GM18526 (cell line): Measurements from ENCODE around the gene PCP2.

Experiments
- POLR2A ChIP-seq: IDR thresholded peaks from 3 replicates; pipeline ENCODE4 v1.6.1; 2011; ENCODE audit not compliant: insufficient read length; ENCODE audit errors: extremely low read depth

The PCP2 gene

DNA sequence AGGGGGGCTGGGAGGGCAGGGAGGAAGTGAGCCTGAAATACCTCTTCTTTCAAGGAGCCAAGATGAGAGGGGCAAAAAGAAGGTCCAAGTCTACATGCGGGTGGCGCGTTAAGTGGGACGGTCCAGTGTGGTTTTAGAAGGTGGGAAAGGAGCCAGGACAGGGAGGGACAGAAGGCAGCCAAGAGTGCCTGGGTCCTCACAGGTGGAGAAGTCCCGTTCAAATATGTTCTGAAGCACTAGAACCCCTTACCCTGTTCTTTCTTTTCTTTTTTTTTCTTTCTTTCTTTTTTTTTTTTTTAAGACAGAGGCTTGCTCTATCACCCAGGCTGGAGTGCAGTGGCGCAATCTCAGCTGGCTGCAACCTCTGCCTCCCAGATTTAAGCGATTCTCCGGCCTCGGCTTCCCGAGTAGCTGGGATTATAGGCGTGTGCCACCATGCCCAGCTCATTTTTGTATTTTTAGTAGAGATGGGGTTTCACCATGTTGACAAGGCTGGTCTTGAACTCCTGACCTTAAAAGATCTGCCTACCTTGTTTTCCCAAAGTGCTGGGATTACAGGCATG, 30.5 kb downstream of the PCP2 start:
- TF ChIP-seq POLR2A, result no peak

DNA sequence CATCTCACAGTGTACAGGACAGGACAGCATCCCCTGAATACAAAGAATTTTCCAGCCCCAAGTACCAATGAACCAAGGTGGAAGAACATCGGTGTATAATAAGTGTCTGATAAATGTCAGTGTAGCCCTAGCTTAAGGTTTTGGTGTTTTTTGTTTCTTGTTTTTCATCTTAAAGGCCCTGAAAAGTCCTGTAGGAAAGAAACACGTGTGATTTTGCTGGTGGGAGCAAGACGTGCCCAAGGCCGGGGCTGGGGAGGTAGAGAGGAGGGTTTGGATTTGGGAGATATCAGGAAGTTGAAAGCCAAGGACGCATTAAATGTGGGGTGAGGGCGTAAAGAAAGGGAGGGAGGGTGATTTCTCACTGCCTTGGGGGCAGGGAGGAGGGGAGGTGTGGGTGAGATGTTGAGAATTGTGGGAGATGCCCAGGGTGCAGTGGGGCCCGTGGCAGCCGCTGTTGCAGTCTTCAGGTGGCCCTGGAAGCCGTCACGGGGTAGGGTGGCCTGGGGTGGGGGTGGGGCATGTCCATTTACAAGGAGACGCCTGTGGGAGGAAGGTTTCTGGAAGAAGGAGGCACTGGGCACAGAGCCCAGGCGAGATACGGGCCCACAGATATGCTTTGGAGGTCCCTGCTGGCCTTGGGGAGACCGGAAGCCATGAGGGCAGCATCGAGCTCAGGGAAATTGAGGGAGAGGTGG, 31.1 kb downstream of the PCP2 start:
- no peak for TF ChIP-seq POLR2A

DNA sequence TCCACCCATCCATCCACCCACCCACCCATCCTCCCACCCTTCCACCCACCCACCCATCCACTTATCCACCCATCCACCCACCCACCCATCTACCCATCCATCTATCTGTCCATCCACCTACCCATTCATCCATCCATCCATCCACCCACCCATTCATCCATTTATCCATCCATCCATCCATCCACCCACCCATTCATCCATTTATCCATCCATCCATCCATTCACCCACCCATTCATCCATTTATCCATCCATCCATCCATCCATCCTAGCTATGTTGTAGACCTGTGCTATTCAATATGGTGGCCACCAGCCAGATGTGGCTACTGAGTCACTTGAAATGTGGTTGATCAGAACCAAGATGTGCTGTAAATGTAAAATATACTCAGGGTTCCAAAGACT, 32.8 kb downstream of the PCP2 start:
- TF ChIP-seq POLR2A, result no peak

DNA sequence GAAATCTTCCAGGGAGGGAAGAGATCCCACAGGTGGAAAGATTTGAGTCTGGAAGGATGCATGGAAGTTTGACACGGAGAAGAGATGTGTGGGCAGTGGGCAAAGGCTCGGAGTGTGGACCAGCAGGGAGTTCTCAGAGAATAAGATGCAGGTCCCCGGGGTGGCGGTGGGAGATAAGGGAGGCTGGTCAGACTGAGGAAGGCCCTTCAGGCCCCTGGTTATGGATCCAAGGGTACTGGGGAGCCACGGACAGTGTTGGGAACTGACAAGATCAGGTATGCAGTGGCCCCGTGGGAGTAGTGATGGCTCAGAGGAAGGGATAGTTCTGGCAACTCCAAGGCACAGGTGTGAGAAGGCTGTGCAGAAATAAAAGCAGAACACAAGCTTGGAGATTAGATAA, 35.3 kb downstream of the PCP2 start:
- no peak for TF ChIP-seq POLR2A

DNA sequence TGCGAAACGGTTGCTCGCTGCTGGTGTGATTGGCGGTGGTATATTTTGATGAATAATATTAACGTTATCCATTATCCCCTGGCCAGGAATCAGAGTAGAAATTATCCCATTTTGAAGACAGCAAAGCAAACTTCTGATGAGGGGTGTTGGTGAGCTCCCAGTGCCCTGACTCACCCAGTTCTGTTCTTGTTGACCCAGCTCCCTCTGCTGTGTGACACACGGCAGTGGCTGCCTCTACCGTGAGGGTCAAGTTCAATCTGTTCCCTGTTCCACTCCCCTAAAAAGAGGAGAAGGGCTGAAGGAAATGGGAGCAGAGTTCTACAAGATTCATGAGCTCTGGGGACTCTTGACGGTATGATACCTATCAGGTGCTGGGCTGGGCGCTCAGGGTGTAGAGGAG, 35.8 kb downstream of the PCP2 start:
- TF ChIP-seq POLR2A, result no peak

DNA sequence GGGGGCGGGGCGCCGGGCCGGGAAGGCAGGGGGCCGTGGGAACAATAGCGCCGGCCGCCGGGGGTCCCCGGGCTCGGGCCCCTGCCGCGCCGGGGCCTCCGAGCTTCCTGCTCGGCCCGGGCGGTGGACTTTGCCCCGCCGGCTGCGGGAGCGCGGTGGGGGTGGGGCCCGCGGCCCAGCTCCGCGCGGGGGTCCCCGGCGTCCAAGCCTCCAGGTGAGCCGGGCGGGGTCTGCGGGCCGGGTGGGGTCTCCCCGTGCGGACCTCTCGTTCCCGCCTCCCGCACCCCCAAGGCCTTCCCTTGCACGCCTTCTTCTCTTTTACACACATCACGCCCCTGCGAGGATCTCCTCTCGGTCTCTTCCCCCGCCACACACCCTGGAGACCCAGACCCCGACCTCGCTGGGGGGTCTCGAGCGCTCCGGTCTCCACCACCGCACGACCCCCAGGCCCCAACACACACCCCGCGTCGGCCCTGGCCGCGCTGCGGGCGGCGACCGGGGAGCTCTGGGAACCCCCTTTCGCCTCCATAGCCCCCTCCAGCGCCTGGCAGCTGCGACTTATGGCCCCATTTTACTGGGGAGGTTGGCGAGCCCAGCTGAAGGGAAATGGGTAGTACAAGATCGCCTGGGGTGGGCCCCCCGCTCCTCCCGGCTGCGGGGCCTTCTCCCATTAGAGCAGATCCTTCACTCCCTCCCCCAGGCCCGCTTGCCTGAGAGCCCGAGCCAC, 37.1 kb downstream of the PCP2 start:
- no peak for TF ChIP-seq POLR2A

DNA sequence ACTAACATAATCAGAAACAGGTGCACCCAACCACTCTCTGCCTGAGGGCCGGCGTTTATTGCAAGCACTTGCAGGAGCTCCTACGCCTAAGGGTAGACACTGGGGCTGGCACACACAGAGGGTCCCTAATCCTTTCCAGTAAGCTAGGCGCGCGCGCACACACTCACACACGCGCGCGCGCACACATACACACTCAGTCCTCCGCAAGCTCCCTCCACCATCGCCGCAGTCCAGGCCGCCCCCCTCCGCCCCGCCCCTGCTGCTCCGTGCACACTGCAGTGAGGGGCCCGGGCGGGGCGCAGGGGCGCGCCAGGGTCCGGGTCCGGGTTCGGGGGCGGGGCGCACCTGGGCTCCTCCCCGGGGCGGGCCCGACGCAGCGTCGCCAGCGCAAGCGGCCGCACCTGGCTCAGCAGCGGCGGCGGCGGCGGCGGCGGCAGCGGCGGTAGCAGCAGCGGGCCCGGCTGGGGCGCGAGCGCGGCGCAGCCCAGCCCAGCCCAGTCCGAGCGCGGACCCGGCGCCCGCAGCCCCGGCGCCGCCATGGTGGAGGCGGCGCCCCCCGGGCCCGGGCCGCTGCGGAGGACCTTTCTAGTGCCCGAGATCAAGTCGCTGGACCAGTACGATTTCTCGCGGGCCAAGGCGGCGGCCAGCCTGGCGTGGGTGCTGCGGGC, 37.9 kb downstream of the PCP2 start, which contains the start of gene CAMSAP3:
CAMSAP3 (plus strand) TSS at position 398 of the 668 bp plus-strand sequence; CDS start at position 538, 140 bp downstream.
- TF ChIP-seq POLR2A, result no peak

DNA sequence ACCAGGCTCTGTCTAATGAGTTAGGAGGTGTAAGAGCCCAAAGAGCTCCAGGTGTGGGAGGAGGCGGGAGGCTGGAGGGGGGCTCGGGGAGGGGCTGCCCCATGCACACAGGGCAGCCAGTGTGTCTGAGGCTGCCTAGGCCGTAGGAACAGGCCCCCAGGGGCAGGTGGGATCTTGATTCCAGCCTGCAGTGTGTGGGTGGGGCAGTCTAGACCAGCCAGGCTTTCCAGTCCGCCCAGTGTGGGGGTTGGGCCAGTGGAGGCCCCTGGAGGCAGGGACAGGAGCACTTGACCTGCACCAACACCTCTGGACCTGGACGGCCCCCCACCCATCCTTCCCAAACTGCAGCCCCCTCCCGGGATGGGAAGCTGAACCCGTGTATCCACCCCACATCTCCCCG, 43.3 kb downstream of the PCP2 start:
- TF ChIP-seq POLR2A, result no peak

DNA sequence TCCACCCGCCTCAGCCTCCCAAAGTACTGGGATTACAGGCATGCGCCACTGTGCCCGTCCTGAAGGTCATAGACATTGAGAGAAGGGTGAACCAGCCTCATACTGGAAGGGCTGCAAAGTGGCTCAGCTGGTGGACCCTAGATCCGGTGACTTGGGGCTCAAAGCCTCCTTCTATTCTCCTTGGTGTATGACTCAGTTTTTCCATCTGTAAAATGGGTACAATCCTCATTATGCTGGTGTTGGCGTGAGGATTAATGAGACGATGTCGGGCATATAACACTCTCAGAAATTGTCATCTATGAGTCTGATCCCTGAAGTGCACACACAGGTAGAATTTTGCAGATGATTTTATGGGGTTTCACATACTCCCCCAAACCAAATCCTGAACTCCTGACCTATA, 43.7 kb downstream of the PCP2 start:
- TF ChIP-seq POLR2A, result no peak

DNA sequence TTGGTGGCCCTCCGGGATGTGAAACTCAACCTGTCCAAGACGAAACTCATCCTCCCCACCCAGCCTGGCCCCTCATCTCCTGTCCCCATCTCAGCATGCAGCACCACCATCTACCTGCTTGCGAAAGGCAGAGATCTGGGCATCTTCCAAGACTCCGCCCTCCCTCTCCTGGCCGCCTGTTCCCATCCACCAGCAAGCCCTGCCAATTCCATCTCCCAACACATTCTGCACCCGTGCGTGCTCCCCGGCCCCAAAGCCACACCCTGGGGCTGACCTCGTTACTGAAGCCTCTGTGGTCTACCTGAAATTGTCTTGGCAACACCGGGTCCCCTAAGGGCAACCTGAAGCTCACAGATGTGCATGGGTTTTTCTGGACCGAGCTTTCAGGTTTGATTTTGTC, 51.1 kb downstream of the PCP2 start:
- TF ChIP-seq POLR2A, result no peak
